Stomach (tissue), 9 donors: ENCODE data around the gene RNF166. TPM values are rescaled to one million over a fixed set of nuclear protein-coding genes. Genes with fewer than 3 reads are reported as not detected.

Experiments used
- DNase-seq, 2 donors: peaks; one replicate each; pipeline versions ENCODE4 v3.0.0 to v3.0.0-alpha.2; 2013 to 2019
- H3K27ac ChIP-seq, 5 donors: fragments of 200-600 bp in 4 of 5; sonication (generic) in 4 of 5; one replicate each; pipeline ENCODE4 v1.5.1; 2013 to 2019; ENCODE audit warnings: mild to moderate bottlenecking in 1 of 5, moderate library complexity in 1 of 5
- H3K27me3 ChIP-seq, 3 donors: fragments of 200-600 bp; sonication (generic); one replicate each; pipeline ENCODE4 v1.5.1; 2017 to 2019; ENCODE audit warnings: mixed run types in 1 of 3
- H3K36me3 ChIP-seq, 4 donors: fragments of 200-600 bp; sonication (generic); 1 replicate in 3 of 4; 2 replicates in 1 of 4; pipeline ENCODE4 v1.5.1; 2016 to 2019
- H3K4me1 ChIP-seq, 4 donors: fragments of 200-600 bp; sonication (generic); one replicate each; pipeline ENCODE4 v1.5.1; 2016 to 2019
- H3K4me3 ChIP-seq, 4 donors: fragments of 200-600 bp; sonication (generic) in 3 of 4; one replicate each; pipeline ENCODE4 v1.5.1; 2016 to 2019; ENCODE audit warnings: mild to moderate bottlenecking in 1 of 4
- H3K9me3 ChIP-seq, 4 donors: fragments of 200-600 bp; sonication (generic); one replicate each; pipeline ENCODE4 v1.5.1; 2016 to 2019
- EP300 ChIP-seq: sonication (generic); formaldehyde crosslinking; IDR thresholded peaks from one replicate; pipeline ENCODE4 v1.6.1; 2017; ENCODE audit warnings: antibody characterized with exemption
- POLR2A ChIP-seq, 4 donors: fragments of 450-650 bp; IDR thresholded peaks; one replicate each; pipeline ENCODE4 v1.6.1; 2016; ENCODE audit warnings: antibody characterized with exemption in 4 of 4, control low read depth in 2 of 4, mild to moderate bottlenecking in 1 of 4, moderate library complexity in 1 of 4
- POLR2AphosphoS5 ChIP-seq, 3 donors: sonication (generic); formaldehyde crosslinking; IDR thresholded peaks; one replicate each; pipeline ENCODE4 v1.6.1; 2016; ENCODE audit warnings: antibody characterized with exemption in 3 of 3
- WGBS, 5 donors: extraction: QIAGEN DNeasy Blood & Tissue Kit in 3 of 5; methylation state at CpG; one replicate each; pipeline versions ENCODE4 v1.1.5 to v1.1.7; 2013 to 2018; 5-methylcytosine and 5-hydroxymethylcytosine counted together
- intact Hi-C: fragments of 100-400 bp; cut with DNase I; formaldehyde crosslinking; loops from one replicate; pipeline ENCODE4 v1.15.1; 2023; ENCODE audit warnings: low total_unique reads
- polyA plus RNA-seq, 3 donors: library from polyadenylated mRNA; stranded (reverse); fragments of 200-250 nt; gene quantifications; one replicate each; pipeline ENCODE4 v1.2.3, GENCODE V29; 2013
- total RNA-seq, 5 donors: library from RNA; depleted of rRNA; stranded (reverse); fragments of >200 nt; gene quantifications; one replicate each; pipeline versions ENCODE4 v1.1.0 to v1.2.3, GENCODE V29; 2014 to 2016
- TF ChIP-seq, protein P1 (sequence below), 7 experiments: fragments of 450-650 bp in 4 of 7; fragments of 200-600 bp in 3 of 7; sonication (generic) in 3 of 7; IDR thresholded peaks; one replicate each; pipeline ENCODE4 v1.5.1; 2016 to 2019; ENCODE audit warnings: antibody characterized with exemption in 7 of 7, control low read depth in 2 of 7, mild to moderate bottlenecking in 1 of 7
- donor health status: healthy with polysubstance abuse.
- donor health status: Bipolar disorder and iron deficiency.
- donor health status: healthy.

The RNF166 gene
- total and polyA plus RNA-seq, 8 donors = 8.8 to 31.9 (median 13.9) TPM

- Histone ChIP-seq H3K27me3 (no peaks in the 10 kb centered on the region), H3K4me3 (no peak overlapping the region), H3K27ac (no peak overlapping the region), H3K4me1 (peaks cover 0 to 11% (median 9%) of the 10 kb centered on the region in 4 donors), H3K9me3 (no peaks in the 10 kb centered on the region), H3K36me3 (peaks cover 57 to 93% (median 88%) of the 10 kb centered on the region in 4 donors)
- 90 to 95% (median 92%) methylated on average over 16 of the region's 16 CpGs for WGBS, 5 donors
- no peak for DNase-seq
- TF ChIP-seq POLR2AphosphoS5 (IDR thresholded peaks at IDR 0.05) (no peak), EP300 (no peak), POLR2A (IDR thresholded peaks at IDR 0.05) (no peak)
- TF ChIP-seq, protein P1, sequence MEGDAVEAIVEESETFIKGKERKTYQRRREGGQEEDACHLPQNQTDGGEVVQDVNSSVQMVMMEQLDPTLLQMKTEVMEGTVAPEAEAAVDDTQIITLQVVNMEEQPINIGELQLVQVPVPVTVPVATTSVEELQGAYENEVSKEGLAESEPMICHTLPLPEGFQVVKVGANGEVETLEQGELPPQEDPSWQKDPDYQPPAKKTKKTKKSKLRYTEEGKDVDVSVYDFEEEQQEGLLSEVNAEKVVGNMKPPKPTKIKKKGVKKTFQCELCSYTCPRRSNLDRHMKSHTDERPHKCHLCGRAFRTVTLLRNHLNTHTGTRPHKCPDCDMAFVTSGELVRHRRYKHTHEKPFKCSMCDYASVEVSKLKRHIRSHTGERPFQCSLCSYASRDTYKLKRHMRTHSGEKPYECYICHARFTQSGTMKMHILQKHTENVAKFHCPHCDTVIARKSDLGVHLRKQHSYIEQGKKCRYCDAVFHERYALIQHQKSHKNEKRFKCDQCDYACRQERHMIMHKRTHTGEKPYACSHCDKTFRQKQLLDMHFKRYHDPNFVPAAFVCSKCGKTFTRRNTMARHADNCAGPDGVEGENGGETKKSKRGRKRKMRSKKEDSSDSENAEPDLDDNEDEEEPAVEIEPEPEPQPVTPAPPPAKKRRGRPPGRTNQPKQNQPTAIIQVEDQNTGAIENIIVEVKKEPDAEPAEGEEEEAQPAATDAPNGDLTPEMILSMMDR (IDR thresholded peaks at IDR 0.05) = no peak
- intact Hi-C loops = loop anchor here (10.0 kb wide), 2 partner anchors 440 to 480 kb away; partner anchors contain the start of genes CDH15 and ZNF778
These were observed 28.9 kb upstream of the RNF166 start for GRCh38 chr16:88735121-88735520.

- Histone ChIP-seq H3K9me3 (no peaks in the 10 kb centered on the region), H3K27me3 (no peaks in the 10 kb centered on the region), H3K4me1 (peaks cover 0 to 11% (median 9%) of the 10 kb centered on the region in 4 donors), H3K36me3 (peaks cover 56 to 92% (median 86%) of the 10 kb centered on the region in 4 donors), H3K27ac (no peak overlapping the region), H3K4me3 (no peak overlapping the region)
- WGBS, 5 donors = 90 to 98% (median 93%) methylated on average over 8 to 23 of the region's 23 CpGs
- intact Hi-C loops = loop anchor here (10.0 kb wide), 2 partner anchors 440 to 480 kb away; partner anchors contain the start of genes CDH15 and ZNF778
- DNase-seq = no peak
- TF ChIP-seq, protein P1 (IDR thresholded peaks at IDR 0.05) = no peak
- TF ChIP-seq EP300 = no peak
- no peak for TF ChIP-seq POLR2A (IDR thresholded peaks at IDR 0.05)
- no peak for TF ChIP-seq POLR2AphosphoS5 (IDR thresholded peaks at IDR 0.05)
These were observed 28.1 kb upstream of the RNF166 start for GRCh38 chr16:88734361-88734728.

DNA sequence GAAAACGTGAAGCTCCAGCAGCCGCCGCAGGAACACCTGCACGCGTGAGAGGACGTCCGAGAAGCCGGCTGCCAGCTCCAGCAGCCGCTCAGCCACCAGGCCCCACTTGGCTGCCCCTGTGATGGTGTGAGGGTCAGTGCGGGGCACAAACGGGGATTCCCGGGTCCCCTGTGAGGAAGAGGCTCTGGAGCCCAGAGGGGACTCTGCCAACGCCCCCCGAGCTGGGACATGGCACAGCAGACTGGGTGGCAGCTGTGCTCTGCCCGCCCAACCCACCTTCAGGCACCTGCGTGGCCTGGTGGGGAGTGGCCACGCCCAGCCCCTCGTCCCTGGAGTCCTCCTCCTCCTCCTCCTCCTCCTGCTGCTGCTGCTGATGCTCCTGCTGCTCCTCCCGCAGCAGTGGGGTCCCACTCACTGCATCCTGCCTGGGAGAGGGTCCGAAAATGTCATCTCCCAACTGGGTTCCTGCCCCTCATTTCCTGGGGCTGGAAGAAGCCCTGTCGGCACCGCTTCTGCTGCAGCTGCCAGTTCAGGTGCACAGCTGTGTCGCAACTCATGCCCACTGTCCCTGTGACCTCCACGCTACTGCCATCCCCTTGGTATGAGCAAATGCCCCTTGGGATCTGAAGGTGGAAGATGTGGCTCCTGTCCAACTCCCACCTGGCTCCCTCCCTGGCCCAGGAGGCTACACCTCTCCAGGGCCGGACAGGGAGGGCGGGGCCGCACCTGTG is 27.6 kb upstream of the RNF166 start:
- H3K36me3 ChIP-seq = peaks cover 56 to 87% (median 85%) of the 10 kb centered on the region in 4 donors
- no peak for DNase-seq
- no peaks in the 10 kb centered on the region for H3K9me3 ChIP-seq
- intact Hi-C loops = loop anchor here (10.0 kb wide), 2 partner anchors 441 to 481 kb away; partner anchors contain the start of genes CDH15 and ZNF778
- no peak overlapping the region for H3K4me3 ChIP-seq
- H3K27me3 ChIP-seq = no peaks in the 10 kb centered on the region
- no peak for TF ChIP-seq POLR2A (IDR thresholded peaks at IDR 0.05)
- peaks cover 0 to 11% (median 9%) of the 10 kb centered on the region in 4 donors for H3K4me1 ChIP-seq
- WGBS, 5 donors = 86 to 89% (median 87%) methylated on average over 14 to 27 of the region's 27 CpGs
- H3K27ac ChIP-seq = no peak overlapping the region

GRCh38 chr16:88732961-88733294 is 26.7 kb upstream of the RNF166 start:
- no peaks in the 10 kb centered on the region for H3K27me3 ChIP-seq
- H3K36me3 ChIP-seq = peaks cover 56 to 81% (median 79%) of the 10 kb centered on the region in 4 donors
- TF ChIP-seq POLR2A (IDR thresholded peaks at IDR 0.05) (no peak), POLR2AphosphoS5 (IDR thresholded peaks at IDR 0.05) (no peak)
- DNase-seq = no peak
- H3K4me3 ChIP-seq = no peak overlapping the region
- intact Hi-C loops = loop anchor here (10.0 kb wide), 2 partner anchors 442 to 482 kb away; partner anchors contain the start of genes CDH15 and ZNF778
- WGBS, 5 donors = 84 to 90% (median 88%) methylated on average over 12 to 13 of the region's 13 CpGs
- H3K27ac ChIP-seq = no peak overlapping the region
- peaks cover 0 to 11% (median 9%) of the 10 kb centered on the region in 4 donors for H3K4me1 ChIP-seq
- H3K9me3 ChIP-seq = no peaks in the 10 kb centered on the region

- intact Hi-C loops = loop anchor here (10.0 kb wide), 2 partner anchors 442 to 482 kb away; partner anchors contain the start of genes CDH15 and ZNF778
- Histone ChIP-seq H3K9me3 (no peaks in the 10 kb centered on the region), H3K4me3 (no peak overlapping the region), H3K27ac (no peak overlapping the region), H3K36me3 (peaks cover 56 to 82% (median 80%) of the 10 kb centered on the region in 4 donors), H3K4me1 (peaks cover 0 to 6% (median 4%) of the 10 kb centered on the region in 4 donors), H3K27me3 (no peaks in the 10 kb centered on the region)
- TF ChIP-seq POLR2A (IDR thresholded peaks at IDR 0.05) (no peak), POLR2AphosphoS5 (IDR thresholded peaks at IDR 0.05) (no peak), EP300 (no peak)
- TF ChIP-seq, protein P1 (IDR thresholded peaks at IDR 0.05) = no peak
- no peak for DNase-seq
- 67 to 78% (median 77%) methylated on average over 22 to 30 of the region's 30 CpGs for WGBS, 5 donors
These were observed 26.2 kb upstream of the RNF166 start for GRCh38 chr16:88732172-88732960.
